ENCODE results near the gene C3orf85.
"Not testable (repeated sequence)": the region's sequence is repeated elsewhere in the genome, so short reads cannot be mapped to it uniquely, and the experiment has no call there.

Gene C3orf85, protein sequence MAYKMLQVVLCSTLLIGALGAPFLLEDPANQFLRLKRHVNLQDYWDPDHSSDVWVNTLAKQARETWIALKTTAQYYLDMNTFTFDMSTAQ
- 0 reads per million in 2 experiments for total RNA-seq

DNA sequence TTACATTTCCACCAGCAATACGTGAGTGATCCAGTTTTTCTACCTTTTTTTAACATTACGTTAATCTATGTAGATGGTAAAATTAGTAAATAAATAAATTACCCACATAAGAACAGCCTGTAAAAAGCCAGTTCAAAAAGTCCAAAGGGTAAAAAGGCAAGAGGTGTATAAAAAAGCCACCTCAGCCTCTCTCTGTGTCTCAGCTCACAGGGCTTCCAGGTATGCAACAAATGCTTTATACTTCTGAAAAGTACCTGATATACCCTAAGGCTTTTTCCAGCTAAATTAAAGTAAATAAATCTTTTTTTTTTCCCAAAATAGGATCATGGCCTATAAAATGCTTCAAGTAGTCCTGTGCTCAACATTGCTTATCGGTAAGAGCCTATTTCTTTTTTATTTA lies at the start of gene C3orf85:
Gene C3orf85 (plus strand): TSS at position 197 of the 400 bp plus-strand sequence. CDS start 129 bp downstream, at position 326.
- DNase-seq (ENCODE audit: low read depth): no peak

GRCh38 chr3:109089265-109089664 lies 47.3 kb upstream of the C3orf85 start:
- no peak for DNase-seq (ENCODE audit: low read depth)

GRCh38 chr3:109091846-109092245 lies 44.7 kb upstream of the C3orf85 start:
- no peak for DNase-seq (ENCODE audit: low read depth)

DNA sequence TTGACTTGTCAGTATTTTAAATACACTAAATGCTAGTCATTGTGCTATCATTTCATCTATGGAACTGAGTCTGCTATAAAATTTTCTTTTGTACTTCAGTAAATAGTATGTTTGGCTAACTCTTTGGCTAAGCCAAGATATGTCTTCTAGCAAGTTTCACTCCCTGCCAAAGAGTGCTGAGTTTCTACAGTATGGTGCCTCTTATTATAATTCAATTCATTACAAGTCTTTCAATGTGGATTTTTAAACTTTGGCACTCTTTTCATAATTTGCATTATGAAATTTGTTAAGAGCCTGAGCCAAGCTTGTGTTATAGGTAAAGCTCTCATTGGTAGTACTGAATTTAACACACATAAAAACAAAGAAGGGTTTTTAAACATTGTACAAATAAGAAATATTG lies 43.0 kb upstream of the C3orf85 start:
- no peak for DNase-seq (ENCODE audit: low read depth)

- no peak for DNase-seq (ENCODE audit: low read depth)
Measured at GRCh38 chr3:109095166-109095565, 41.4 kb upstream of the C3orf85 start.

- no peak for DNase-seq (ENCODE audit: low read depth)
Measured at GRCh38 chr3:109098079-109098644, 38.4 kb upstream of the C3orf85 start.

GRCh38 chr3:109109574-109109973 lies 26.9 kb upstream of the C3orf85 start:
- no peak for DNase-seq (ENCODE audit: low read depth)

DNA sequence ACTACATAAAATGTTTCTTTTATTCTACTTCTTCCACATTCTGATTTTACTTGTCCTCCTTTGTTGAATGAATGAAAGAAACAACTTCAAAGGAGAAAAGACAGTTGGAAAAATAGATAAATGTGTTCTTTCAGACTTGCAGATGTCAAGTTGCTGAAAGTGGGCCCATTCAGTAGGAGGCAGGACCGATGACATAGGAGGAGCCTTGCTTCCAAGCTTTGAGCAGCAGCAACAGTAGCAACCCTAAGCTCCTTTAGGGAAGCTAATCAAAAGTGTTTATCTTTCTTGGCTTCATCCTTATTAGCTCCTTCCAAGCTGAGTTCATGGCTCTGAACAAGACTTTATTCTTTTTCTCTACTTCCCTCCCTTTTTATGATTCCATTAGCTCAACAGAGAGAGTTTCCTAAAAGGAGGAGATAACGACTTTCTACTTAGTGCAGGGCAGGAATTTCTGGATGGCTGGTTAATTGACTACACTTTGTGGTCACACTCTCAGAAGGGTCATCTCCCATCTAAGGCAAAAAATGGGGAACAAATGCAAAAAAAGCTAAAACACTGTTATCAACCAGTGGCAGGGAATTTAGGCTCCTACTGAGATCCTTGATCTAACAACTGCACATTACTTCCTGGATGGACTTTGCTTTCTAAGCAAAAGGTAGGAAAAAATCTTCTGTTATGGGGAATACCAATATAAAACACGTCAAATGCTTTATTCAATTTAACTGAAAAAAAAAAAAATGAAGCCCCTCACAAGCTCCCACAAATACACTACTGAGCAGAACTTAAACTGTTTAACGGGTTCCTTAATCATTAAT lies 23.4 kb upstream of the C3orf85 start:
- no peak for DNase-seq (ENCODE audit: low read depth)

- DNase-seq (ENCODE audit: low read depth): no peak
Measured at GRCh38 chr3:109114746-109115145, 21.8 kb upstream of the C3orf85 start.

GRCh38 chr3:109115451-109115850 lies 21.1 kb upstream of the C3orf85 start:
- DNase-seq (ENCODE audit: low read depth): no peak

GRCh38 chr3:109116031-109116430 lies 20.5 kb upstream of the C3orf85 start:
- DNase-seq (ENCODE audit: low read depth): no peak

DNA sequence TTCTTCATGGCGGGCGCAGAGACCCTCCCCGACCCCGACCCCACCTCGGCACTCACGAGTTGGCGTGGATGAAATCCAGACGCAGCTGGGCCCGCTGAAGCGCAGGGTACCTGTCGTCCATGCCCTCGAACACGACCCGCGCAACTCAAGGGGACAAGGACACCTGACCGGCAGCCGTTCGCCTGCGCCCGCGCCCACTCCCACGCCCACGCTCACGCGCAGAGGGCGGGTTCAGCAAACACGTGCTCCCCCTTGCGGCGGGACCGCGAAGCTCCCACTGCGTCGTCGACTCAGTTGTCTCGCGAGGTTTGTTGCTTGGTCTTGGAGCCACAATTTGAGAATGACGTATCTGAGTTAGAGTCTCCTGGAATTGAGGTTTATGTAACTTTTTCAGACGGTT lies 18.6 kb upstream of the C3orf85 start, which contains the start of gene MORC1:
Gene MORC1 (minus strand): TSS at position 196 of the 400 bp plus-strand sequence. CDS start 75 bp downstream, at position 121.
- DNase-seq (ENCODE audit: low read depth): no peak

GRCh38 chr3:109118584-109118983 lies 17.9 kb upstream of the C3orf85 start:
- DNase-seq (ENCODE audit: low read depth): no peak

DNA sequence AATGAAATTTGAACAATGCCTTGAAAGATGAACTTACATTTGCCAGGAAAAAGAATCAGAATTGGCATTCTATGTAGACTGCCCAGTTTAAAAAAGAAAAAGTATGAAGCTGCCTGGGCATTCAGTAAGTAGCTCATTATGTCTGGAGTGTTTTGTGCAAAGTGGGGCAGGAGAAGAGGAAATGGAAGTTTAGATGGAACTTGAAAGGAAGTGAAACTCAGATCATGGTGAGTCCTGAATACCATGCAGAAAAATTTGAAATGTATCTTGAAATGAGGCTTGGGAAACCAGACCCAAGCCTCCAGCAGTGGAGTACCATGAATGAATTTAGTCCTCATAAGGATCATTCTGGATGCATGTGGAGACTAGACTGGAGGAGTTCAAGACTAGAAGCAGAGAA lies 13.8 kb upstream of the C3orf85 start:
- no peak for DNase-seq (ENCODE audit: low read depth)

- DNase-seq (ENCODE audit: low read depth): no peak
Measured at GRCh38 chr3:109125902-109126301, 10.6 kb upstream of the C3orf85 start.

GRCh38 chr3:109127553-109127952 lies 9.0 kb upstream of the C3orf85 start:
- DNase-seq (ENCODE audit: low read depth): no peak

GRCh38 chr3:109131276-109131675 lies 5.2 kb upstream of the C3orf85 start:
- DNase-seq (ENCODE audit: low read depth): no peak

GRCh38 chr3:109132801-109133473 lies 3.6 kb upstream of the C3orf85 start:
- no peak for DNase-seq (ENCODE audit: low read depth)

GRCh38 chr3:109133474-109133816 lies 3.1 kb upstream of the C3orf85 start:
- DNase-seq (ENCODE audit: low read depth): not testable (repeated sequence)

DNA sequence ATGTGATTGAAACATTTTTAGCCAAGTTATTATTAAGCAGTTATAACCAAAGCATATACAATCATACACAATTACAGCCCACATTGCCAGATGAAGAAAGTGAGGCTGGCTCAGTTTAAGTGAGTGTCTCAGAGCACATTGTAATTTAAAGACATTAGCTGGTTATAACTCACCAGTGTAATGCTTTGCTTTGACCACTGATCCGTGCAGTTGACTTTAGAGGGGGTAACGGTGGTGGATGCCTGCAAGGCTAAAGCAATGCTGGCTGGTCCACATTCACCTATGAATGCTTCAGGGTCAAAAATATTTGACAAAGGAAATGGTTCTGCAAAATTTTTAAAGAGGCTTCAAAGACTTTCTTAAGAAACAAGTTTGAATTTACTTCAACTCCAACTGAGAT lies 1.2 kb downstream of the C3orf85 start:
- no peak for DNase-seq (ENCODE audit: low read depth)

GRCh38 chr3:109140318-109140717 lies 3.8 kb downstream of the C3orf85 start:
- no peak for DNase-seq (ENCODE audit: low read depth)

GRCh38 chr3:109143646-109144045 lies 7.1 kb downstream of the C3orf85 start:
- DNase-seq (ENCODE audit: low read depth): no peak

- no peak for DNase-seq (ENCODE audit: low read depth)
Measured at GRCh38 chr3:109149078-109149477, 12.6 kb downstream of the C3orf85 start.
